Measurements from ENCODE around the gene SLC43A1.
"Not testable (repeated sequence)": the region's sequence is repeated elsewhere in the genome, so short reads cannot be mapped to it uniquely, and the experiment has no call there.

SLC43A1 gene

GRCh38 chr11:57541169-57541568, 25.7 kb upstream of the SLC43A1 start:
- no peak for DNase-seq
- Mint-ChIP-seq H3K36me3 (ENCODE audit: low read depth) (peaks cover 35% of the 10 kb centered on the region), H3K9me3 (no peaks in the 10 kb centered on the region), H3K27me3 (no peaks in the 10 kb centered on the region), H3K4me1 (ENCODE audit: low read depth) (no peaks in the 10 kb centered on the region), H3K4me3 (no peak overlapping the region), H3K27ac (no peak overlapping the region)

DNA sequence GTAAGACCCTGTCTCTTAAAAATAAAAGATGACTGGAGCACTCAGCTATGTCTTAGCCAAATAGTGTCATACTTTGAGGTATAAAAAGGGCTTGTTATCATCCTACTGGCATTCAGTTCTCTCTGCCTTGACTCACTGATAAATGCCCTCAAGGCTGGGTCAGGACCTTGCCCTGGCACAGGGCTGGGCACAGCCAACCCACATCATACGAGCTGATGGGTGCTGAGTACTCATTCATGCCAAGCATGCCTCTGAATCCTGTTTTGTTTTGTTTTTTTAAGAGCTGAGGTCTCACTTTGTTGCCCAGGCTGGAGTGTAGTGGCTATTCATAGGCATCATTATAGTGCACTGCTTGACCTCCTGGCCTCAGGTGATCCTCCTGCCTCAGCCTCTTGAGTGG, 23.8 kb upstream of the SLC43A1 start:
- DNase-seq, result no peak

GRCh38 chr11:57536947-57537619, 21.6 kb upstream of the SLC43A1 start, which contains the start of gene SMTNL1:
SMTNL1 (plus strand) TSS chr11:57537595; CDS start chr11:57542643, 5,048 bp downstream.
- no peak for DNase-seq
- Mint-ChIP-seq H3K9me3 (no peaks in the 10 kb centered on the region), H3K27me3 (no peaks in the 10 kb centered on the region), H3K36me3 (ENCODE audit: low read depth) (peaks cover 27% of the 10 kb centered on the region), H3K4me3 (no peak within 1 kb of the TSS), H3K4me1 (ENCODE audit: low read depth) (no peaks in the 10 kb centered on the region), H3K27ac (no peak within 1 kb of the TSS)

More for the DNA sequence above, 23.8 kb upstream of the SLC43A1 start:
- Mint-ChIP-seq H3K4me1 (ENCODE audit: low read depth) (no peaks in the 10 kb centered on the region), H3K9me3 (no peaks in the 10 kb centered on the region), H3K27me3 (no peaks in the 10 kb centered on the region), H3K27ac (no peak overlapping the region), H3K4me3 (no peak overlapping the region), H3K36me3 (ENCODE audit: low read depth) (peaks cover 30% of the 10 kb centered on the region)

DNA sequence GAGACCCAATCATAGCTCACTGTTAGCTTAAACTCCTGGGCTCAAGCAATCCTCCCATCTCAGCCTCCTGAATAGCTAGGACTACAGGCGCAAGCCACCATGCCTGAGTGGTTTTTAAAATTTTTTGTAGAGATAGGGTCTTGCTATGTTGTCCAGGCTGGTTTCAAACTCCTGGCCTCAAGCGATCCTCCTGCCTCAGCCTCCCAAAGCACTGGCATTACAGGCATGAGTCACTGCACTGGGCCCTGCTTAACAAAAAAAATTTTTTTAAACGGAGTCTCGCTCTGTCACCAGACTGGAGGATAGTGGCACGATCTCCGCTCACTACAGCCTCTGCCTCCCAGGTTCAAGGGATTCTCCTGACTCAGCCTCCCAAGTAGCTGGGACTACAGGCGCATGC, 18.9 kb upstream of the SLC43A1 start:
- H3K4me1 Mint-ChIP-seq (ENCODE audit: low read depth), result peaks cover 17% of the 10 kb centered on the region
- H3K4me3 Mint-ChIP-seq, result not testable (repeated sequence)

GRCh38 chr11:57530596-57531507, 15.3 kb upstream of the SLC43A1 start, which contains the start of gene TIMM10:
TIMM10 (minus strand) TSS chr11:57530754; CDS start chr11:57530189, 565 bp downstream.
- peak within 1 kb of the TSS; percentile 85 for H3K4me3 Mint-ChIP-seq

More for the DNA sequence above, 18.9 kb upstream of the SLC43A1 start:
- H3K27ac Mint-ChIP-seq, H3K27me3 Mint-ChIP-seq, H3K9me3 Mint-ChIP-seq, DNase-seq: not testable (repeated sequence)
- peaks cover 31% of the 10 kb centered on the region for H3K36me3 Mint-ChIP-seq (ENCODE audit: low read depth)

GRCh38 chr11:57530215-57530595, 14.7 kb upstream of the SLC43A1 start:
- DNase-seq, result no peak

More at GRCh38 chr11:57530596-57531507, 15.3 kb upstream of the SLC43A1 start, which contains the start of gene TIMM10:
- peak; percentile 91 for DNase-seq
- H3K27ac Mint-ChIP-seq, result peak within 1 kb of the TSS; percentile 96
- no peaks in the 10 kb centered on the region for H3K9me3 Mint-ChIP-seq
- peaks cover 38% of the 10 kb centered on the region for H3K4me1 Mint-ChIP-seq (ENCODE audit: low read depth)
- H3K36me3 Mint-ChIP-seq (ENCODE audit: low read depth), result peaks cover 49% of the 10 kb centered on the region
- H3K27me3 Mint-ChIP-seq, result no peaks in the 10 kb centered on the region

DNA sequence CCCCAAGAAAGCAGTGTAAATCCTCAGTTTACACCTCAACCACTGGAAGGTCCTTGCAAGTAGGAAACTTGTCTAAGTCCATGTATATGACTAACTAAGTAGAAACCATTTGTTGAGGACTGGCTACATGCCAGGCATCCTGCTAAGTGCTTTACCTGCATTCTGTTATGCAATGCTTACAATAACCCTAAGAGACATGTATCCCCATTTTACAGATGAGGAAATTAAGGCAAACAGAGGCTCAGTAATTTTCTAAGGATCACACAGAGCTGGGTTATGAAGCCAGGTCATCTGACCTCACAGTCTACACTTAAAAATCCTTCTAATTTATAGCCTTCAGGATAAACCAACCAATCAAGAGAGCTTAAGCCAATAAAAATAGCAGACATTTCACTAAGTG, 13.5 kb upstream of the SLC43A1 start:
- DNase-seq, result no peak
- no peaks in the 10 kb centered on the region for H3K9me3 Mint-ChIP-seq
- H3K36me3 Mint-ChIP-seq (ENCODE audit: low read depth), result peaks cover 62% of the 10 kb centered on the region
- H3K27ac Mint-ChIP-seq, result peak overlapping the region; percentile 54
- no peaks in the 10 kb centered on the region for H3K27me3 Mint-ChIP-seq
- H3K4me3 Mint-ChIP-seq, result peak overlapping the region; percentile 85
- peaks cover 38% of the 10 kb centered on the region for H3K4me1 Mint-ChIP-seq (ENCODE audit: low read depth)

More at GRCh38 chr11:57530215-57530595, 14.7 kb upstream of the SLC43A1 start:
- H3K27me3 Mint-ChIP-seq, result no peaks in the 10 kb centered on the region
- peaks cover 38% of the 10 kb centered on the region for H3K4me1 Mint-ChIP-seq (ENCODE audit: low read depth)
- no peaks in the 10 kb centered on the region for H3K9me3 Mint-ChIP-seq
- peaks cover 54% of the 10 kb centered on the region for H3K36me3 Mint-ChIP-seq (ENCODE audit: low read depth)
- H3K4me3 Mint-ChIP-seq, result peak overlapping the region; percentile 85
- peak overlapping the region; percentile 96 for H3K27ac Mint-ChIP-seq

DNA sequence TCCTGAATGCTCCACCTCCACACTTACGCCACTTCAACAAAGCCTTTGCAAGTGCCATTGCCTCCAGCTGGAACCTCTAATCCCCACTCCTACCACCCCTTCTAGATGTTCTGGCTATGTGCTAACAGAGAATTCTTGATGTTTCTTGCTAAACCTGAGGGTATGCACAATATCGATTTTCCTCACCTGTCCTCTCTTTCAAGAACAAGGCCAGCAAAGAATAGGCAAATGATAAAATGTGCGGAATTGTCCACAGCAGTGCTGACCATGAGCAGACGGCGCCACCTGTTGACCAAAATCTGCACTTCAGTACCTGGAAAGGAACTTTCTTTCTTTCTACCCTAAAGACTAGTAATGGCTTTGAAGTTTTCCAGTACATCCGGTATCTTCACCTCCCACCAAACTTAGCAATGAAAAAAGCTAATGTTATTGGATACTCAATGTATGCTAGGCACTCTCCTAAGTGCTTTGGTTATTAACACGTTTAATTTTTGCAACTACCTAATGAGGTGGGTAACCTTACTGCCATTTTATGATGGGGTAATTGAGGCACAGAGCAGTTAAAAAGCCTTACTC, 11.6 kb upstream of the SLC43A1 start:
- DNase-seq, result peak; percentile 76
- no peak overlapping the region for H3K4me3 Mint-ChIP-seq
- H3K27ac Mint-ChIP-seq, result peak overlapping the region; percentile 60
- peaks cover 59% of the 10 kb centered on the region for H3K36me3 Mint-ChIP-seq (ENCODE audit: low read depth)
- no peaks in the 10 kb centered on the region for H3K9me3 Mint-ChIP-seq
- no peaks in the 10 kb centered on the region for H3K27me3 Mint-ChIP-seq
- H3K4me1 Mint-ChIP-seq (ENCODE audit: low read depth), result peaks cover 38% of the 10 kb centered on the region

- peaks cover 34% of the 10 kb centered on the region for H3K36me3 Mint-ChIP-seq (ENCODE audit: low read depth)
- DNase-seq, result no peak
- no peaks in the 10 kb centered on the region for H3K27me3 Mint-ChIP-seq
- peaks cover 12% of the 10 kb centered on the region for H3K4me1 Mint-ChIP-seq (ENCODE audit: low read depth)
- no peak overlapping the region for H3K4me3 Mint-ChIP-seq
- no peaks in the 10 kb centered on the region for H3K9me3 Mint-ChIP-seq
- H3K27ac Mint-ChIP-seq, result no peak overlapping the region
These were observed 7.9 kb upstream of the SLC43A1 start for GRCh38 chr11:57523419-57523818.

DNA sequence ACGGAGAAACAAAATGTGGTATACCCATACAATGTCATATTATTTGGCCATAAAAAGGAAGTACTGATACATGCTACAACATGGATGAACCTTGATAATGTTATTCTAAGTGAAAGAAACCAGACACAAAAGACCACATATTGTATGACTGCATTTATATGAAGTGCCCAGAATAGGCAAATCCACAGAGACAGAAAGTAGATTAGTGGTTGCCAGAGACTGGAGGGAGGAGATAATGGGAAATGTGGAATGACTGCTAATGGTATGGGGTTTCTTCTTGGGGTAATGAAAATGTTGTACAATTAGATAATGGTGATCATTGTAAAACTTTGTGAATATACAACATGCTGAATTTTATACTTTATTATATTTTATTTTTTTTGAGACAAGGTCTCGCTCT, 5.6 kb upstream of the SLC43A1 start:
- Mint-ChIP-seq H3K9me3 (no peaks in the 10 kb centered on the region), H3K27me3 (no peaks in the 10 kb centered on the region), H3K4me3 (no peak overlapping the region), H3K27ac (no peak overlapping the region), H3K4me1 (ENCODE audit: low read depth) (peaks cover 4% of the 10 kb centered on the region), H3K36me3 (ENCODE audit: low read depth) (peaks cover 15% of the 10 kb centered on the region)
- DNase-seq, result no peak

DNA sequence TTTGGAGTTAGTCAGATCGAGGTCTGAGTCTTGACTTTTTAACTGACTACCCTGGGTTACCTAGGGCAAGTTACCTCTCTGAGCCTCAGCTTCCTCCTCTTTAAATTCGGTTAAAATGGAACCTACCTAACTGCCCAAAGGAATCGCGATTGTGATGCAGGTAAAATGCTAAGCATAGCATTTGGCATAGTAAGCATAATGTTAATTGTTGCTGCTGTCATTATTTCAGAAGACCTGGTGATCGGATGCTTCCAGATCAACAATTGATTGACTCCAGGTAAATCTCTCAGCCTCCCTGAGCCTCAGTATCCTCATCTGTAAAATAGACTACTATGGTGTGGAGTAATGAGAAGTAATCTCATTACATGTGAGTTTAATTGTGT, 550 bp upstream of the SLC43A1 start:
- no peaks in the 10 kb centered on the region for H3K9me3 Mint-ChIP-seq

GRCh38 chr11:57514538-57515331, 767 bp downstream of the SLC43A1 start:
- peaks cover 30% of the 10 kb centered on the region for H3K36me3 Mint-ChIP-seq (ENCODE audit: low read depth)
- peak overlapping the region; percentile 94 for H3K4me3 Mint-ChIP-seq
- no peaks in the 10 kb centered on the region for H3K27me3 Mint-ChIP-seq
- H3K4me1 Mint-ChIP-seq (ENCODE audit: low read depth), result peaks cover 34% of the 10 kb centered on the region
- H3K9me3 Mint-ChIP-seq, result no peaks in the 10 kb centered on the region
- peak; percentile 80 for DNase-seq
- peak overlapping the region; percentile 96 for H3K27ac Mint-ChIP-seq

More for the DNA sequence above, 550 bp upstream of the SLC43A1 start:
- peaks cover 27% of the 10 kb centered on the region for H3K36me3 Mint-ChIP-seq (ENCODE audit: low read depth)
- peaks cover 32% of the 10 kb centered on the region for H3K4me1 Mint-ChIP-seq (ENCODE audit: low read depth)
- peak overlapping the region; percentile 94 for H3K4me3 Mint-ChIP-seq
- no peaks in the 10 kb centered on the region for H3K27me3 Mint-ChIP-seq
- H3K27ac Mint-ChIP-seq, result peak overlapping the region; percentile 89
- no peak for DNase-seq

GRCh38 chr11:57513911-57514537, 1.5 kb downstream of the SLC43A1 start:
- Mint-ChIP-seq H3K36me3 (ENCODE audit: low read depth) (peaks cover 32% of the 10 kb centered on the region), H3K4me3 (peak overlapping the region; percentile 94), H3K9me3 (no peaks in the 10 kb centered on the region), H3K4me1 (ENCODE audit: low read depth) (peaks cover 36% of the 10 kb centered on the region), H3K27ac (peak overlapping the region; percentile 96), H3K27me3 (no peaks in the 10 kb centered on the region)
- peak; percentile 75 for DNase-seq

All from activated T-cell treated with anti-CD3 and anti-CD28 coated beads, Interleukin-2, amount 50 U/mL, for 24 hours (primary cell).